Left lung (tissue), 10 donors: Measurements from ENCODE around the gene BASP1. TPM values are rescaled to one million over a fixed set of nuclear protein-coding genes. Genes with fewer than 3 reads are reported as not detected.
"Not testable (repeated sequence)": the region's sequence is repeated elsewhere in the genome, so short reads cannot be mapped to it uniquely, and the experiment has no call there.

Experiments used
- ATAC-seq: fragments of 200-7000 bp; cut with Tn5 transposase; one replicate; pipeline ENCODE4 v1.9.1; 2020; ENCODE audit warnings: moderate library complexity
- DNase-seq, 4 donors: peaks; one replicate each; pipeline ENCODE4 v3.0.0-alpha.2; 2013 to 2020
- H3K27ac ChIP-seq, 2 donors: fragments of 200-600 bp; sonication (generic) in 1 of 2; one replicate each; pipeline versions ENCODE4 v1.5.0 to v1.8.0; 2020 to 2021
- H3K27me3 ChIP-seq, 2 donors: fragments of 200-600 bp; sonication (generic) in 1 of 2; one replicate each; pipeline versions ENCODE4 v1.5.0 to v1.8.0; 2020 to 2021
- H3K36me3 ChIP-seq, 2 donors: fragments of 200-600 bp; sonication (generic) in 1 of 2; one replicate each; pipeline versions ENCODE4 v1.5.0 to v1.8.0; 2020 to 2021
- H3K4me1 ChIP-seq, 2 donors: fragments of 200-600 bp; one replicate each; pipeline ENCODE4 v1.8.0; 2021
- H3K4me3 ChIP-seq, 2 donors: fragments of 200-600 bp; sonication (generic) in 1 of 2; one replicate each; pipeline versions ENCODE4 v1.5.0 to v1.8.0; 2020 to 2021; ENCODE audit warnings: mild to moderate bottlenecking in 1 of 2
- H3K9me3 ChIP-seq, 2 donors: fragments of 200-600 bp; sonication (generic) in 1 of 2; one replicate each; pipeline versions ENCODE4 v1.5.0 to v1.8.0; 2020 to 2021
- intact Hi-C, 2 donors: fragments of 100-400 bp; cut with DNase I; formaldehyde crosslinking; loops; one replicate each; pipeline versions ENCODE4 v1.11.2 to v1.14.2; 2022
- polyA plus RNA-seq, 6 donors: library from polyadenylated mRNA; unstranded; fragments of 120-200 nt; gene quantifications; one replicate each; pipeline ENCODE4 v1.2.1, GENCODE V29; 2013; ENCODE audit not compliant: insufficient read length in 6 of 6
- total RNA-seq, 2 donors: library from RNA; stranded (reverse); fragmentation: NEBNext Ultra II Directional; extraction: Animal tissue kit (Norgen Biotek cat#: 25700); gene quantifications; one replicate each; pipeline ENCODE4 v1.2.1, GENCODE V29; 2021
- TF ChIP-seq, protein P1 (sequence below), 2 donors: fragments of 200-600 bp; sonication (generic) in 1 of 2; IDR thresholded peaks; one replicate each; pipeline versions ENCODE4 v1.5.0 to v1.8.0; 2021; ENCODE audit warnings: antibody characterized with exemption in 2 of 2
- donor health status: DM: no; HTN: yes; CAD: no.
- donor health status: DM: no; HTN: no; CAD: no.

BASP1 gene
- total and polyA plus RNA-seq, 8 donors, result 22.9 to 63.2 (median 42.8) TPM

- DNase-seq, result peak in 3 of 4 donors; percentile 70 to 86 (median 75)
- Histone ChIP-seq H3K27me3 (no peaks in the 10 kb centered on the region), H3K9me3 (no peaks in the 10 kb centered on the region), H3K27ac (peak overlapping the region in 1 of 2 donors; percentile 47), H3K4me3 (no peak overlapping the region), H3K36me3 (no peaks in the 10 kb centered on the region), H3K4me1 (peaks cover 12 to 17% of the 10 kb centered on the region in 2 donors)
- TF ChIP-seq, protein P1, sequence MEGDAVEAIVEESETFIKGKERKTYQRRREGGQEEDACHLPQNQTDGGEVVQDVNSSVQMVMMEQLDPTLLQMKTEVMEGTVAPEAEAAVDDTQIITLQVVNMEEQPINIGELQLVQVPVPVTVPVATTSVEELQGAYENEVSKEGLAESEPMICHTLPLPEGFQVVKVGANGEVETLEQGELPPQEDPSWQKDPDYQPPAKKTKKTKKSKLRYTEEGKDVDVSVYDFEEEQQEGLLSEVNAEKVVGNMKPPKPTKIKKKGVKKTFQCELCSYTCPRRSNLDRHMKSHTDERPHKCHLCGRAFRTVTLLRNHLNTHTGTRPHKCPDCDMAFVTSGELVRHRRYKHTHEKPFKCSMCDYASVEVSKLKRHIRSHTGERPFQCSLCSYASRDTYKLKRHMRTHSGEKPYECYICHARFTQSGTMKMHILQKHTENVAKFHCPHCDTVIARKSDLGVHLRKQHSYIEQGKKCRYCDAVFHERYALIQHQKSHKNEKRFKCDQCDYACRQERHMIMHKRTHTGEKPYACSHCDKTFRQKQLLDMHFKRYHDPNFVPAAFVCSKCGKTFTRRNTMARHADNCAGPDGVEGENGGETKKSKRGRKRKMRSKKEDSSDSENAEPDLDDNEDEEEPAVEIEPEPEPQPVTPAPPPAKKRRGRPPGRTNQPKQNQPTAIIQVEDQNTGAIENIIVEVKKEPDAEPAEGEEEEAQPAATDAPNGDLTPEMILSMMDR (IDR thresholded peaks at IDR 0.05), result peak; percentile 76 to 80
- intact Hi-C loops, result loop anchor here (2.0 to 10.0 kb wide), 3 partner anchors 255 to 405 kb away; no protein-coding TSS in a partner anchor
- peak; percentile 80 for ATAC-seq
Measured at GRCh38 chr5:17189381-17190036, 27.9 kb upstream of the BASP1 start.

GRCh38 chr5:17190242-17190778 lies 27.1 kb upstream of the BASP1 start:
- Histone ChIP-seq H3K27me3 (no peaks in the 10 kb centered on the region), H3K27ac (peak overlapping the region in 1 of 2 donors; percentile 47), H3K4me1 (peaks cover 7 to 17% of the 10 kb centered on the region in 2 donors), H3K36me3 (no peaks in the 10 kb centered on the region), H3K4me3 (no peak overlapping the region), H3K9me3 (no peaks in the 10 kb centered on the region)
- peak; percentile 76 for ATAC-seq
- TF ChIP-seq, protein P1 (IDR thresholded peaks at IDR 0.05), result peak; percentile 81 to 84
- DNase-seq, result peak in 2 of 4 donors; percentile 74 to 81
- intact Hi-C loops, result loop anchor here in 1 of 2 donors (5.0 kb wide), 1 partner anchor 403 kb away; no protein-coding TSS in a partner anchor

DNA sequence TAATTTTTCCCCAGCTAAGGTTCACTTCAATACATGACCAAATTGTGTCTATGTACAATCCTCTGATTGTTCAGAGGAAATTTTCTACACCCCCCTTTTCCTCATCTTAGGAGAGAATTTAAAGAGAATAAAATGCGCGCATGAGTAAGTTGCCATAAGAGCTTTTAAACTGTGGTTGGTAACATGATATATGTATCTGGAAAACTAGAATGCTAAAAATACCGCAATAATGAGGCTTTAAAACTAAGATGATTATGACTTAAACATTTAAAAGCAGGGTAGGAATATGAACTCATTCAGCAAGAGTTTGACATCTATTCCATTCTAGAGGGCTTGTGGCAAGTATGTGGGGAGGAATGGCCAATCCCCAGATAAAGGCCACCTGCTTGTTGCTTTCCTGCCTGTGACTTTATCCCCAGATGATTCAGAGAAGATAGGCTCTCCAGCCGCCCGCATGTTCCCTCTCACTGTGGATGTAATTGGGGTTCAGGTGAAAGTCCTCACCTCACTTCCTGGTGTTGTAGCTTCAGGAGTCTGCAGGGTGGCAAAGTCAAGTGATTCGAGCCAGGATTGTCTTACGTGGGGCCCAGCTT lies 26.5 kb upstream of the BASP1 start:
- H3K36me3 ChIP-seq, result no peaks in the 10 kb centered on the region
- H3K27ac ChIP-seq, result peak overlapping the region in 1 of 2 donors; percentile 47
- DNase-seq (no peak), ATAC-seq (no peak)
- TF ChIP-seq, protein P1 (IDR thresholded peaks at IDR 0.05), result no peak
- no peaks in the 10 kb centered on the region for H3K27me3 ChIP-seq
- intact Hi-C loops, result loop anchor here in 1 of 2 donors (5.0 kb wide), 1 partner anchor 404 kb away; no protein-coding TSS in a partner anchor
- H3K4me3 ChIP-seq, result no peak overlapping the region
- H3K4me1 ChIP-seq, result peaks cover 7 to 17% of the 10 kb centered on the region in 2 donors
- no peaks in the 10 kb centered on the region for H3K9me3 ChIP-seq

- not testable (repeated sequence) for H3K27me3 ChIP-seq, H3K27ac ChIP-seq, H3K36me3 ChIP-seq, ATAC-seq, H3K4me3 ChIP-seq, H3K9me3 ChIP-seq, DNase-seq
- intact Hi-C loops, result loop anchor here in 1 of 2 donors (5.0 kb wide), 1 partner anchor 404 kb away; no protein-coding TSS in a partner anchor
- peaks cover 7 to 17% of the 10 kb centered on the region in 2 donors for H3K4me1 ChIP-seq
Measured at GRCh38 chr5:17191574-17191973, 25.9 kb upstream of the BASP1 start.

DNA sequence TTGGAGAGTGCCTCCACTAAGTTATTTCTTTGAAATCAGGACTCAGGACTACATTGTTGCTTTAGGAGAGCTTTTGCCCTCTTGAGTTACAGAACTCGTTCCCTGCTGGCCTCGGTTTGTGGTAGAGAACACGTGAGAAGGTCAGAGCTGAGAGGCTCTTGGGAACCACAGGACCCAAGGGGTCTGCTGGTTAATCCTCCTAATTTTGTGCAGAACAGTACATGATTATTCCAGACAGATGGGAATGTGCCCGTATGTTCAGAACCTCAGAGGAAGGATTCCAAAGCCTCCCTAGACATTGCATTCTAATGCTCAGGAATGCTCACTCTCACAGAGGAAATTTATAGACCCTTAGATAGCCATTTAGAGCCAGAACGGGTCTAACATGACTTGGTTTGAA lies 25.2 kb upstream of the BASP1 start:
- Histone ChIP-seq H3K36me3 (no peaks in the 10 kb centered on the region), H3K4me1 (peaks cover 7 to 17% of the 10 kb centered on the region in 2 donors), H3K27ac (no peak overlapping the region), H3K4me3 (no peak overlapping the region), H3K9me3 (no peaks in the 10 kb centered on the region), H3K27me3 (no peaks in the 10 kb centered on the region)
- TF ChIP-seq, protein P1 (IDR thresholded peaks at IDR 0.05), result no peak
- no peak for ATAC-seq
- intact Hi-C loops, result loop anchor here in 1 of 2 donors (5.0 kb wide), 1 partner anchor 405 kb away; no protein-coding TSS in a partner anchor
- DNase-seq, result no peak
